Sigmoid colon (tissue), 7 donors: ENCODE data around the gene LIPK. TPM values are rescaled to one million over a fixed set of nuclear protein-coding genes. Genes with fewer than 3 reads are reported as not detected.

Source experiments
- DNase-seq: peaks from one replicate; pipeline ENCODE4 v3.0.0-alpha.2; 2019
- H3K27ac ChIP-seq, 4 donors: fragments of 200-600 bp; sonication (generic); one replicate each; pipeline ENCODE4 v1.5.1; 2016 to 2019; ENCODE audit warnings: mild to moderate bottlenecking in 1 of 4
- H3K27me3 ChIP-seq, 3 donors: fragments of 200-600 bp; sonication (generic); one replicate each; pipeline ENCODE4 v1.5.1; 2019; ENCODE audit warnings: mild to moderate bottlenecking in 1 of 3
- H3K36me3 ChIP-seq, 4 donors: fragments of 200-600 bp; sonication (generic); one replicate each; pipeline ENCODE4 v1.5.1; 2016 to 2019
- H3K4me1 ChIP-seq, 4 donors: fragments of 200-600 bp; sonication (generic); one replicate each; pipeline ENCODE4 v1.5.1; 2017 to 2019
- H3K4me3 ChIP-seq, 4 donors: fragments of 200-600 bp; sonication (generic); one replicate each; pipeline ENCODE4 v1.5.1; 2017 to 2019; ENCODE audit warnings: mild to moderate bottlenecking in 2 of 4, moderate library complexity in 1 of 4
- H3K9me3 ChIP-seq, 4 donors: fragments of 200-600 bp in 3 of 4; sonication (generic) in 3 of 4; one replicate each; pipeline versions ENCODE4 v1.5.1 to v1.6.1; 2013 to 2019
- EP300 ChIP-seq, 4 donors: sonication (generic); formaldehyde crosslinking; IDR thresholded peaks; one replicate each; pipeline ENCODE4 v1.6.1; 2017; ENCODE audit warnings: antibody characterized with exemption in 4 of 4
- POLR2A ChIP-seq, 2 donors: fragments of 450-650 bp; IDR thresholded peaks; one replicate each; pipeline ENCODE4 v1.6.1; 2016; ENCODE audit warnings: antibody characterized with exemption in 2 of 2, mild to moderate bottlenecking in 2 of 2, moderate library complexity in 2 of 2
- POLR2AphosphoS5 ChIP-seq, 4 donors: sonication (generic); formaldehyde crosslinking; IDR thresholded peaks; one replicate each; pipeline ENCODE4 v1.6.1; 2017; ENCODE audit warnings: antibody characterized with exemption in 4 of 4
- WGBS, 2 donors: extraction: QIAGEN DNeasy Blood & Tissue Kit; methylation state at CpG; one replicate each; pipeline ENCODE4 v1.1.7; 2013; 5-methylcytosine and 5-hydroxymethylcytosine counted together
- intact Hi-C: fragments of 100-400 bp; cut with DNase I; formaldehyde crosslinking; loops from one replicate; pipeline ENCODE4 v1.15.1; 2023
- polyA plus RNA-seq, 3 donors: library from polyadenylated mRNA; stranded (reverse); fragments of 200-250 nt; gene quantifications; one replicate each; pipeline ENCODE4 v1.2.3, GENCODE V29; 2013
- total RNA-seq, 4 donors: library from RNA; depleted of rRNA; stranded (reverse); fragments of >200 nt; gene quantifications; one replicate each; pipeline ENCODE4 v1.1.0, GENCODE V29; 2016
- TF ChIP-seq, protein P1 (sequence below), 4 experiments: fragments of 450-650 bp in 3 of 4; fragments of 200-600 bp in 1 of 4; IDR thresholded peaks; one replicate each; pipeline ENCODE4 v1.5.1; 2016 to 2019; ENCODE audit warnings: antibody characterized with exemption in 4 of 4, mild to moderate bottlenecking in 3 of 4, moderate library complexity in 2 of 4
- donor health status: healthy with polysubstance abuse.
- donor health status: Bipolar disorder and iron deficiency.
- donor health status: healthy.

Gene LIPK
- total and polyA plus RNA-seq, 7 donors: not detected

DNA sequence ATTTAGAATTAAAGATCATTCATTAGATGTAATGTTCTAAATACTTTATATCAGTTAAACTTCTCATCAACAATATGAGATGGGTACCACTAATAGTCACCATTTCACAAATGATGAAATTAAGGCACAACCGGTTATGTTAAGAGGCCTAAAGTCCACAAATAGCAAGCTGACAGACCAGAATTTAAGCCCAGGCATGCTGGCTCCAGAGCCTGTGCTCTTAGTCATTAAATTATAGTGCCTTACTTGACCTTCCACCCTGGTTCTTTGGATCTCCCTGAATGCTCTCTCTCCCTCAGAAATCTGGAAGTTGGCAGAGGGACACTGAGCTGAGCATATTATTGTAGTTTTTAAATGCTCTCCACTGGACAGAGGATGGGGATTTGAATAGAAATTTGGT, 57.4 kb downstream of the LIPK start:
- TF ChIP-seq, protein P1, sequence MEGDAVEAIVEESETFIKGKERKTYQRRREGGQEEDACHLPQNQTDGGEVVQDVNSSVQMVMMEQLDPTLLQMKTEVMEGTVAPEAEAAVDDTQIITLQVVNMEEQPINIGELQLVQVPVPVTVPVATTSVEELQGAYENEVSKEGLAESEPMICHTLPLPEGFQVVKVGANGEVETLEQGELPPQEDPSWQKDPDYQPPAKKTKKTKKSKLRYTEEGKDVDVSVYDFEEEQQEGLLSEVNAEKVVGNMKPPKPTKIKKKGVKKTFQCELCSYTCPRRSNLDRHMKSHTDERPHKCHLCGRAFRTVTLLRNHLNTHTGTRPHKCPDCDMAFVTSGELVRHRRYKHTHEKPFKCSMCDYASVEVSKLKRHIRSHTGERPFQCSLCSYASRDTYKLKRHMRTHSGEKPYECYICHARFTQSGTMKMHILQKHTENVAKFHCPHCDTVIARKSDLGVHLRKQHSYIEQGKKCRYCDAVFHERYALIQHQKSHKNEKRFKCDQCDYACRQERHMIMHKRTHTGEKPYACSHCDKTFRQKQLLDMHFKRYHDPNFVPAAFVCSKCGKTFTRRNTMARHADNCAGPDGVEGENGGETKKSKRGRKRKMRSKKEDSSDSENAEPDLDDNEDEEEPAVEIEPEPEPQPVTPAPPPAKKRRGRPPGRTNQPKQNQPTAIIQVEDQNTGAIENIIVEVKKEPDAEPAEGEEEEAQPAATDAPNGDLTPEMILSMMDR (IDR thresholded peaks at IDR 0.05): no peak
- TF ChIP-seq POLR2AphosphoS5 (IDR thresholded peaks at IDR 0.05) (no peak), POLR2A (IDR thresholded peaks at IDR 0.05) (no peak), EP300 (IDR thresholded peaks at IDR 0.05) (no peak)
- intact Hi-C loops: no loop called here
- DNase-seq: no peak
- no peaks in the 10 kb centered on the region for H3K9me3 ChIP-seq
- H3K36me3 ChIP-seq: no peaks in the 10 kb centered on the region
- H3K27ac ChIP-seq: no peak overlapping the region
- no peaks in the 10 kb centered on the region for H3K27me3 ChIP-seq
- H3K4me3 ChIP-seq: no peak overlapping the region
- no peaks in the 10 kb centered on the region for H3K4me1 ChIP-seq
- 66 to 72% methylated on average over 1 of the region's 1 CpG for WGBS, 2 donors

GRCh38 chr10:88764110-88764509, 58.1 kb downstream of the LIPK start:
- H3K27me3 ChIP-seq: no peaks in the 10 kb centered on the region
- no peaks in the 10 kb centered on the region for H3K4me1 ChIP-seq
- DNase-seq: no peak
- no peak overlapping the region for H3K4me3 ChIP-seq
- no peaks in the 10 kb centered on the region for H3K36me3 ChIP-seq
- 90% methylated on average over 3 of the region's 3 CpGs for WGBS, 2 donors
- intact Hi-C loops: no loop called here
- TF ChIP-seq POLR2A (IDR thresholded peaks at IDR 0.05) (no peak), POLR2AphosphoS5 (IDR thresholded peaks at IDR 0.05) (no peak), EP300 (IDR thresholded peaks at IDR 0.05) (no peak)
- TF ChIP-seq, protein P1 (IDR thresholded peaks at IDR 0.05): no peak
- no peaks in the 10 kb centered on the region for H3K9me3 ChIP-seq
- H3K27ac ChIP-seq: no peak overlapping the region

GRCh38 chr10:88765816-88766215, 59.8 kb downstream of the LIPK start:
- no peak overlapping the region for H3K4me3 ChIP-seq
- WGBS, 2 donors: 71 to 77% methylated on average over 1 of the region's 1 CpG
- no peaks in the 10 kb centered on the region for H3K27me3 ChIP-seq
- DNase-seq: no peak
- intact Hi-C loops: no loop called here
- H3K9me3 ChIP-seq: no peaks in the 10 kb centered on the region
- H3K27ac ChIP-seq: no peak overlapping the region
- no peaks in the 10 kb centered on the region for H3K4me1 ChIP-seq
- TF ChIP-seq POLR2AphosphoS5 (IDR thresholded peaks at IDR 0.05) (no peak), EP300 (IDR thresholded peaks at IDR 0.05) (no peak), POLR2A (IDR thresholded peaks at IDR 0.05) (no peak)
- TF ChIP-seq, protein P1 (IDR thresholded peaks at IDR 0.05): no peak
- no peaks in the 10 kb centered on the region for H3K36me3 ChIP-seq

DNA sequence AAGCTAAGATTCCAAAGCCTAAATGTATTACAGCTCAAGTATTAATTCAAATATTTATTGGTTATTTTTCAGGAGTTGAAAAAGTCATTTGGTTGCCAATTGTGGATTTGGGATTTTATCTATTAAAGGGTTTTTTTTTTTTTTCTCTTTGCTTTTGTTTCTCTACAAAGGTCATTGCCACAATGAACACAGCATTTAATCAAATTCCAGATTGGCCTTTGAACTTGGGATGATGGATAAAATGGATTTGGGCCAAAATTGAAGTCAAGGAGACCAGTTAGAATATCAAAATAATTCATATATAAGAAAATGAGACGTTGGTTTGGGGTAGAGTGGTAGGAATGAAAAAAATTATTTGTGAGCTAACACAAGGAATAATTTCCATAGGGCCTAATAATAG, 63.3 kb downstream of the LIPK start:
- no peaks in the 10 kb centered on the region for H3K27me3 ChIP-seq
- no peaks in the 10 kb centered on the region for H3K4me1 ChIP-seq
- H3K27ac ChIP-seq: no peak overlapping the region
- DNase-seq: no peak
- TF ChIP-seq, protein P1 (IDR thresholded peaks at IDR 0.05): no peak
- TF ChIP-seq POLR2AphosphoS5 (IDR thresholded peaks at IDR 0.05) (no peak), POLR2A (IDR thresholded peaks at IDR 0.05) (no peak), EP300 (IDR thresholded peaks at IDR 0.05) (no peak)
- no peaks in the 10 kb centered on the region for H3K9me3 ChIP-seq
- H3K4me3 ChIP-seq: no peak overlapping the region
- intact Hi-C loops: no loop called here
- no peaks in the 10 kb centered on the region for H3K36me3 ChIP-seq
- WGBS, 2 donors: 71 to 85% methylated on average over 1 of the region's 1 CpG

- no peak overlapping the region for H3K27ac ChIP-seq
- 85 to 93% methylated on average over 2 of the region's 2 CpGs for WGBS, 2 donors
These were observed 75.2 kb downstream of the LIPK start for GRCh38 chr10:88781206-88781605.

More at GRCh38 chr10:88781206-88781605, 75.2 kb downstream of the LIPK start:
- Histone ChIP-seq H3K9me3 (no peaks in the 10 kb centered on the region), H3K36me3 (no peaks in the 10 kb centered on the region), H3K27me3 (no peaks in the 10 kb centered on the region), H3K4me1 (no peaks in the 10 kb centered on the region), H3K4me3 (no peak overlapping the region)
- DNase-seq: no peak
- intact Hi-C loops: no loop called here
- no peak for TF ChIP-seq POLR2AphosphoS5 (IDR thresholded peaks at IDR 0.05)
- no peak for TF ChIP-seq POLR2A (IDR thresholded peaks at IDR 0.05)
- TF ChIP-seq, protein P1 (IDR thresholded peaks at IDR 0.05): no peak
- no peak for TF ChIP-seq EP300 (IDR thresholded peaks at IDR 0.05)
